GM19099 (cell line): ENCODE measurements around the gene GRK6.

Experiments
- POLR2A ChIP-seq: IDR thresholded peaks from 3 replicates; pipeline ENCODE4 v1.6.1; 2011; ENCODE audit warnings: low read depth; ENCODE audit not compliant: insufficient read length; ENCODE audit errors: extremely low read depth

The GRK6 gene

DNA sequence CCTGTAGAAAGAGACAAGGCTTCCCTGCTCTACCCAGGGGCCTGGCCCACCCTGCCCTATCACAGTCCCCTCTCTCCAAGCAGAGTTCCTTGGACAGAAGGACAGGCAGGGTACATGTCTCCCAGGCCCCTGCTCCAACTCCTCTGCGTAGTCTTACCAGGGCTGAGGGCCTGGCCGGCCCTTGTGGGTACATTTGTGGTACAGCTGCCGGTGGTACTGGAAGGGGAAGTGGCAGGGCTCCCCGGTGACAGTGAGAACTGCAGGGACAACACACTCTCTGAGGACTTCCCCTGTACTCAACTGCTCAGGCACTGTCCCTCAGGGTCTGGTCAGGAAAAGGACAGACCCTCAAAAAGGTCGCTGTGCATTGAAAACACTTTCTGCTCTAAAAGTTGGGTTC lies 20.7 kb upstream of the GRK6 start:
- TF ChIP-seq POLR2A = no peak

- TF ChIP-seq POLR2A = no peak
Measured at GRCh38 chr5:177409043-177409801, 17.3 kb upstream of the GRK6 start, which contains the start of gene F12. Gene F12, minus strand, starts transcription at chr5:177409564. Its CDS starts 37 bp downstream, at chr5:177409527.

DNA sequence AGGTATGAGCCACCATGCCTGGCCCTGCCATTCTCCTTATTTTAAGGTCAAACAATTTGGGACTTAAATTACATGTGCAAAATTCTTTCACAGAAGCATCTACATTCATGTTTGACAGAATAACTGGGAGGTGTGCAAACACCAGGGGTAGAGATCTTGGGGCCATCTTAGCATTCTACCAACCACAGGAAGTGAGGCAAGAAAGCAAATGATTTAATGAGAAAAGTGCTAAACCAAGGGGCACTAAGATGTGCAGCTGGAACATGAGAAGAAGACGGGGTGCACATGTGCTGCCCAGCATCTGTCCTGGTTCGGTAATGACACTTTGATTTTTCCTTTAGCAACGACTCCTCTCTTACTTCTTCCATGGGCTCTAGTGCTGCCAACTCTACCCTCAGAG lies 15.9 kb upstream of the GRK6 start:
- no peak for TF ChIP-seq POLR2A

- peak; percentile 13 for TF ChIP-seq POLR2A
Measured at GRCh38 chr5:177412603-177413233, 13.8 kb upstream of the GRK6 start.

- TF ChIP-seq POLR2A = no peak
Measured at GRCh38 chr5:177414481-177414880, 12.0 kb upstream of the GRK6 start.

DNA sequence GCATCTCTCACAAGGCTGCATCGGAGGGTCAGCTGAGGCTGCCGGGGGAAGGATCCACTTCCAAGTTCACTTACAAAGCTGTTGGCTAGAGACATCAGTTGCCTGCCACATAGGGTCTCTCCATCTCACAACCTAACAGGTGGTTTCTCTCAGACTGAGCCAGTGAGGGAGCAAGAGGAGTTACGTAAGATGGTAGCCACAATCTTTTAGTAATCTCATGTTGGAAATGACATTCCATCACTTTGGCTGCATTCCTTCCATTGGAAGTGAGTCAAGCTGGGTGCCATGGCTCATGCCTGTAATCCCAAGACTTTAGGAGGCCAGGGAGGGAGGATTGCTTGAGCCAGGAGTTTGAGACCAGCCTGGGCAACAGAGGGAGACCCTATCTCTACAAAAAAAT lies 7.4 kb upstream of the GRK6 start:
- TF ChIP-seq POLR2A = no peak

GRCh38 chr5:177421062-177421798 lies 5.2 kb upstream of the GRK6 start:
- TF ChIP-seq POLR2A = no peak

- no peak for TF ChIP-seq POLR2A
Measured at GRCh38 chr5:177423671-177424070, 2.8 kb upstream of the GRK6 start.

GRCh38 chr5:177425196-177425800 lies 1.2 kb upstream of the GRK6 start:
- TF ChIP-seq POLR2A = no peak

GRCh38 chr5:177425801-177426565 lies 493 bp upstream of the GRK6 start:
- peak; percentile 85 for TF ChIP-seq POLR2A

GRCh38 chr5:177427211-177427822 lies 841 bp downstream of the GRK6 start:
- TF ChIP-seq POLR2A = no peak

DNA sequence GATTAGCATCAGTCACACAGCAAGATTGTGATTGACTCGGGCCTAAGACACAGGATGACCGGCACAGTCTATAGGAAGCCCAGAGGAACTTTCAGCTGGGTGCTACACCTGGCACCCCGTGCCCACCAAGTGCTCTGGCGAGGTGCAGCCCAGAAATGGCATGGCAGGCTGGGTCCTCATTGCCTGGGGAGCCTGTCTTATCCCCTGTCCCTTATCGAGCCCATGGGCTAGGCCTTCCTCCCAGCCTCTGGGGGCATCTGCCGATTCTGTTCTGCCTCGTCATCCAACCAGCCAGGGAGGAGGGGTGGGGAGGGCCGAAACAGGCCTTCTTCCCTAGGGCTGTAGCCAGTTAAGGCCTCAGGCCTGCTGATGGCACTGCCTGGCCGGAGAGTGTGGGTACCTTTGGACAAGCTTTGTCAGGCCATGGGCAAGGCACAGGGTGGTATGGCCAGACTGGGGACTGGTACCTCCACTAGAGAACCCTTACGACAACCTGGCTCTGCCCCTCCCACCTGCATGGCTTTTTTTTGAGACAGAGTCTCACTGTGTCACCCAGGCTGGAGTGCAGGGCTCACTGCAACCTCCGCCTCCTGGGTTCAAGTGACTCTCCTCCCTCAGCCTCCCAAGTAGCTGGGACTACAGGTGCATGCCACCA lies 1.6 kb downstream of the GRK6 start:
- no peak for TF ChIP-seq POLR2A

- no peak for TF ChIP-seq POLR2A
Measured at GRCh38 chr5:177428574-177429217, 2.2 kb downstream of the GRK6 start.
